ENCODE measurements around the gene BACH2. TPM values are rescaled to one million over a fixed set of nuclear protein-coding genes. Genes with fewer than 3 reads are reported as not detected.
"Not testable (repeated sequence)": the region's sequence is repeated elsewhere in the genome, so short reads cannot be mapped to it uniquely, and the experiment has no call there.

Gene BACH2
- total RNA-seq, 1 experiment from 2014 or later = 2.5 TPM

DNA sequence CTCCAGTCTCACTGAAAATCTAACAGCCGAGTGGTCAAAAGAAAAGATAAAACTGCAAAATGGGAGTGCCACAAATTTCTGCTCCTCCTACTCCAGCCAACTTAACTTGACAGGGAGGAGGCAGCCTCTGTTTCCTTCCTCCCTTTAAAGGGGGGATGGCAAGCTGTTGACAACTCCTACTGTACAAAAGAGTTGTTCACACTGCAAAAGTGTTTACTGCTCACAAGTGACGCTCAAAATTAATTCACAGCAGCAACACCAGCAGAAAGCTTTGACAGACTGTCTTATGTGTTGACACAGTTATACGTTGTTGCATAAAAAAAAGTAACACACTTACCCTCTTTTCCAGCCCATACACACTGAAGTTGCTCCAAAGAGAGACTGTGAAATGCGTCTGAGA, 169.8 kb downstream of the BACH2 start:
- Histone ChIP-seq H3K36me3 (replicated peaks; ENCODE audit: control insufficient read depth, insufficient read depth, low read length) (no peaks in the 10 kb centered on the region), H3K27me3 (ENCODE audit: control insufficient read depth, insufficient read depth, low read length) (no peaks in the 10 kb centered on the region), H3K4me3 (ENCODE audit: insufficient read depth, low read depth, low read length) (no peak overlapping the region)
- DNase-seq = no peak

DNA sequence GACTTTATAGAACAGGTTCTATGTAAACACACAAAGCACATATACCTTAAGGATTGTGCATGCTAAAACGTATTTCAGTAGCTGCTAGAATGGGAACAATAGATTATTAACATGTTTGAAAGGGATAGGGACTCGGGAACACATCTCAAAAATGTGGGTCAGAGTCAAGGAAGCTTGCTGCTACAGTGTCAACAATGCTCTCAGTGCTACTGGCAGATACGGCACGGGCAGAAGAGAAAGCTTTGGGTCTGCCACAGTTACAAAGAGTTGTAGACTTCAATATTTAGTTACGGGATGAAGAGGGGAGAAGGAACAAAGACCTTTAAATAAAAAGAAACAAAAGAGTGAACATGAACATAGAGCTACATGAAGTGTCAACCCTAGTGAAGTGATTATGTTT, 170.5 kb downstream of the BACH2 start:
- H3K36me3 ChIP-seq (replicated peaks; ENCODE audit: control insufficient read depth, insufficient read depth, low read length) = no peaks in the 10 kb centered on the region
- no peak overlapping the region for H3K4me3 ChIP-seq (ENCODE audit: insufficient read depth, low read depth, low read length)
- DNase-seq = no peak
- no peaks in the 10 kb centered on the region for H3K27me3 ChIP-seq (ENCODE audit: control insufficient read depth, insufficient read depth, low read length)

GRCh38 chr6:90124874-90125510, 171.7 kb downstream of the BACH2 start:
- no peak overlapping the region for H3K4me3 ChIP-seq (ENCODE audit: insufficient read depth, low read depth, low read length)
- no peak for DNase-seq
- no peaks in the 10 kb centered on the region for H3K27me3 ChIP-seq (ENCODE audit: control insufficient read depth, insufficient read depth, low read length)
- H3K36me3 ChIP-seq (replicated peaks; ENCODE audit: control insufficient read depth, insufficient read depth, low read length) = no peaks in the 10 kb centered on the region

DNA sequence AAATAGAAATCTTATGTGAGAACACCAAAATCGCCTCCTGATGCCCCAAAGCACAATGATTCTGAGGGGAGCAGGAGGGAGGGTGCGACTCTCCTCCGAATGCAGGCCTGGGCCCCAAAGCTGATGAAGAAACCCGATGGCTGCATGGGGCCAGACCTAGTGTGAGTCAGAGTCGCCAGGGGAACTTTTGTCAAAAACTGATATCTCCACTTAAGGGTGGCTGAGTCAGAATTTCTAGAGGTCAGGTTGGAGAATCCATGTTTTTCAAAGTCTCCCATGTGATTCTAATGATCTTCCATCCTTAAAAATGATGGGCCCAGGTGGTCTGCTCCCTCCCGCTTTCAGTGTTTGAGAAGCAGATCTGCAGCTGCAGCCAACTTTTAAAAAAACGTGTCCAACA, 172.8 kb downstream of the BACH2 start:
- Histone ChIP-seq H3K4me3 (ENCODE audit: insufficient read depth, low read depth, low read length) (no peak overlapping the region), H3K36me3 (replicated peaks; ENCODE audit: control insufficient read depth, insufficient read depth, low read length) (no peaks in the 10 kb centered on the region), H3K27me3 (ENCODE audit: control insufficient read depth, insufficient read depth, low read length) (no peaks in the 10 kb centered on the region)
- no peak for DNase-seq

GRCh38 chr6:90121982-90122381, 174.7 kb downstream of the BACH2 start:
- DNase-seq = no peak
- H3K4me3 ChIP-seq (ENCODE audit: insufficient read depth, low read depth, low read length) = no peak overlapping the region
- no peaks in the 10 kb centered on the region for H3K36me3 ChIP-seq (replicated peaks; ENCODE audit: control insufficient read depth, insufficient read depth, low read length)
- no peaks in the 10 kb centered on the region for H3K27me3 ChIP-seq (ENCODE audit: control insufficient read depth, insufficient read depth, low read length)

DNA sequence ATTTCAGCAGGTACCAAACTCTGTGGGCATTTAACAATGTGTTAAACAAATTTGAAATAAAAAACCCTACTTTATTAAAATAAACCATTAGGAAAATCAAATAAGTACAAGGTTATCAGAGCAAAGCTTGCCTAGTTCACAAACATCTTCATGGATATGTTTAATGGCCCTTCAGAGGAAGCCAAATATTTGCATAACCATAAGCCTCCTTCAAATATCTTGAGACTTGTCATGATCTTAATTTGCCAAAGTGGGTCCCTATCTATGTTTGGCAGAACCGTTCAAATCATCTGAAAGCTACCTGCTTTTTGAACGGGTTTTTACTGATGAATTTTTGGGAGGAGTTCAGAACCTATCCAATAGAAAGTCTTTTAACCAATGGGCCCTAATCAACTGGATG, 176.3 kb downstream of the BACH2 start:
- no peaks in the 10 kb centered on the region for H3K27me3 ChIP-seq (ENCODE audit: control insufficient read depth, insufficient read depth, low read length)
- no peak for DNase-seq
- H3K36me3 ChIP-seq (replicated peaks; ENCODE audit: control insufficient read depth, insufficient read depth, low read length) = no peaks in the 10 kb centered on the region
- H3K4me3 ChIP-seq (ENCODE audit: insufficient read depth, low read depth, low read length) = no peak overlapping the region

GRCh38 chr6:90119618-90120017, 177.0 kb downstream of the BACH2 start:
- no peaks in the 10 kb centered on the region for H3K36me3 ChIP-seq (replicated peaks; ENCODE audit: control insufficient read depth, insufficient read depth, low read length)
- DNase-seq = no peak
- no peaks in the 10 kb centered on the region for H3K27me3 ChIP-seq (ENCODE audit: control insufficient read depth, insufficient read depth, low read length)

GRCh38 chr6:90118581-90118980, 178.1 kb downstream of the BACH2 start:
- H3K27me3 ChIP-seq (ENCODE audit: control insufficient read depth, insufficient read depth, low read length) = no peaks in the 10 kb centered on the region
- H3K4me3 ChIP-seq (ENCODE audit: insufficient read depth, low read depth, low read length) = no peak overlapping the region
- no peak for DNase-seq
- H3K36me3 ChIP-seq (replicated peaks; ENCODE audit: control insufficient read depth, insufficient read depth, low read length) = no peaks in the 10 kb centered on the region

More at GRCh38 chr6:90119618-90120017, 177.0 kb downstream of the BACH2 start:
- H3K4me3 ChIP-seq (ENCODE audit: insufficient read depth, low read depth, low read length) = no peak overlapping the region

GRCh38 chr6:90118069-90118468, 178.6 kb downstream of the BACH2 start:
- H3K4me3 ChIP-seq (ENCODE audit: insufficient read depth, low read depth, low read length) = no peak overlapping the region
- DNase-seq = no peak
- H3K27me3 ChIP-seq (ENCODE audit: control insufficient read depth, insufficient read depth, low read length) = no peaks in the 10 kb centered on the region
- no peaks in the 10 kb centered on the region for H3K36me3 ChIP-seq (replicated peaks; ENCODE audit: control insufficient read depth, insufficient read depth, low read length)

- not testable (repeated sequence) for H3K36me3 ChIP-seq (replicated peaks; ENCODE audit: control insufficient read depth, insufficient read depth, low read length); H3K27me3 ChIP-seq (ENCODE audit: control insufficient read depth, insufficient read depth, low read length); DNase-seq; H3K4me3 ChIP-seq (ENCODE audit: insufficient read depth, low read depth, low read length)
These were observed 180.5 kb downstream of the BACH2 start for GRCh38 chr6:90116126-90116525.

- Histone ChIP-seq H3K27me3 (ENCODE audit: control insufficient read depth, insufficient read depth, low read length) (no peaks in the 10 kb centered on the region), H3K36me3 (replicated peaks; ENCODE audit: control insufficient read depth, insufficient read depth, low read length) (no peaks in the 10 kb centered on the region), H3K4me3 (ENCODE audit: insufficient read depth, low read depth, low read length) (no peak overlapping the region)
- DNase-seq = no peak
These were observed 183.3 kb downstream of the BACH2 start for GRCh38 chr6:90113389-90113788.

DNA sequence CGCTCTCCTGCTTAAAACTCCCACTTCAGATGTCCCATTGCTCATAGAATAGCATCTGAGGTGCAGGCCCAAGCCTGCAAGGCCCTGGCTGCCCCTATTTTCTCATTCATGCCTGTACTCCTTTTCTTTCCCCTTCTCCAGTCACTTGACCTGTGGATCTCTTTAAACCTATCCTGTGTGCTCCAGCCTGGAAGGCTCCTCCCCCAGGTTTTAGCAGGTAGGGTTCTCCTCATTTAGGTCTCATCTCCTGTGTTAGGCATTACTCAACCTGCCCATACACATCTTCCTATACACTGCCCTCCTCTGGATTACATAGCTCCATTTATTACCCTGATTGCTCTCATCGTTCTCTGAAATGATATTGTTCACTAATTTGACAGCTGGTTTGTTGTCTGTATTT, 185.3 kb downstream of the BACH2 start:
- DNase-seq = no peak
- Histone ChIP-seq H3K36me3 (replicated peaks; ENCODE audit: control insufficient read depth, insufficient read depth, low read length) (no peaks in the 10 kb centered on the region), H3K27me3 (ENCODE audit: control insufficient read depth, insufficient read depth, low read length) (no peaks in the 10 kb centered on the region), H3K4me3 (ENCODE audit: insufficient read depth, low read depth, low read length) (no peak overlapping the region)

DNA sequence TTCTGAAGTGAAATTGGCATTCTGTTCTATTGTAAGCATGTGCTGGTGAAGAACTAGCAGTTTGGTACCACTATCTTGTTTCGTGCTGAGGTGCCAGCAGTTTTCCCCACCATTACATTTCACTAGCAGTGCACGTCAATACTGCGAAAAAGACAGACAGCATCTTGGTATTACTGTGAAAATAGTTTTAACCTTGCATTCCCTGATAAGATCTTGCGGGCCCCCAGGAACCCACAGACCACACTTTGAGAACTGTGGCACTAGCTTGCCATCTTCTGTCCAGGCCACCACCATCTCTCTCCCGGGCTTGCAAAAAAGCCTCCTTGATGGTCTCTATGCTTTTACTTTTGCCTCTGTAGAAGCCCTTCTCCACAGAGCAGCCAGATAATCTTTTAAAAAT, 185.7 kb downstream of the BACH2 start:
- Histone ChIP-seq H3K4me3 (ENCODE audit: insufficient read depth, low read depth, low read length) (no peak overlapping the region), H3K27me3 (ENCODE audit: control insufficient read depth, insufficient read depth, low read length) (no peaks in the 10 kb centered on the region), H3K36me3 (replicated peaks; ENCODE audit: control insufficient read depth, insufficient read depth, low read length) (no peaks in the 10 kb centered on the region)
- no peak for DNase-seq

DNA sequence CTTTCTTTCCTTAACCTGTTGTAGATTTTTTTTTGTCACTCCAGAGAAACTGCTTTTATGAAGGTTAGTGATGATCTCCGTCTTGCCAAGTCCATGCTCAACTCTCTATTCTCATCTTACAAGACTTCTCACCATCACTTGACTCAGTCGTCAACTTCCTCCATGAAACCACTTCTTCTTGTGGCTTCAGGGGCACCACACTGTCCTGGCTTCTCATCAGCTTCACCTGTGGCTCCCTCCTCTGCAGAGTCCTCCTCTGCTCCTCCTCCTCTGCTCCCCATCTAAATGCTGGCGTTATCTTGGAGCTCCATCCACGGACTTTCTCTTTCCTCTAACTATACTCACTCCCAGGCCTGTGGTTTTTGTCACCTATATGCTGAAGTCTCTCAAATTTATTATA, 187.5 kb downstream of the BACH2 start:
- no peak for DNase-seq
- H3K36me3 ChIP-seq (replicated peaks; ENCODE audit: control insufficient read depth, insufficient read depth, low read length) = no peaks in the 10 kb centered on the region
- no peaks in the 10 kb centered on the region for H3K27me3 ChIP-seq (ENCODE audit: control insufficient read depth, insufficient read depth, low read length)
- no peak overlapping the region for H3K4me3 ChIP-seq (ENCODE audit: insufficient read depth, low read depth, low read length)

- no peaks in the 10 kb centered on the region for H3K36me3 ChIP-seq (replicated peaks; ENCODE audit: control insufficient read depth, insufficient read depth, low read length)
- no peak for DNase-seq
- no peaks in the 10 kb centered on the region for H3K27me3 ChIP-seq (ENCODE audit: control insufficient read depth, insufficient read depth, low read length)
- H3K4me3 ChIP-seq (ENCODE audit: insufficient read depth, low read depth, low read length) = no peak overlapping the region
These were observed 188.8 kb downstream of the BACH2 start for GRCh38 chr6:90107771-90108282.

DNA sequence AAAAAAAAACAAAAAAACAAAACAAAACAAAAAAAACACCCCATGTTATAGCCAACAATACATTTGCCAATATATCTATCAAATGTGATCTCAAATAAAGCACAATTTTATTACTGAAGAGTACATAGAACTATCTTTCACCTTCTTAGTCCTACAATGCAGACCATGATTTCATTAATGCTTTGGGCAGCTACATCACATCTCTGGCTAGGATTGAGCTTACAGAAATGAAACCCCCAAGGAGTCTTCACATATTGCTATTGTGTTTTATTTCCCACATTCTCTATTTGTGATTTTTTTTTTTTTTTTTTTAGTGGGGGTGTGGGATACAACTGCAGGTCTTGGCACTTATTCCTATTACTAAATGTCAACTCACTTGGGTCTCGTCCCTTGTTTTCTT, 189.3 kb downstream of the BACH2 start:
- Histone ChIP-seq H3K36me3 (replicated peaks; ENCODE audit: control insufficient read depth, insufficient read depth, low read length) (no peaks in the 10 kb centered on the region), H3K27me3 (ENCODE audit: control insufficient read depth, insufficient read depth, low read length) (no peaks in the 10 kb centered on the region), H3K4me3 (ENCODE audit: insufficient read depth, low read depth, low read length) (no peak overlapping the region)
- DNase-seq = no peak

Data from H7 (cell line).